CD4-positive, alpha-beta memory T cell (primary cell): Measurements from ENCODE around the gene GINS3. TPM values are rescaled to one million over a fixed set of nuclear protein-coding genes. Genes with fewer than 3 reads are reported as not detected.
A peak's percentile ranks its signal among the peaks of the same experiment; 100 is the strongest.

Experiments
- CTCF ChIA-PET: fragments of 350-600 bp; sonication (Branson Sonifier 250); formaldehyde crosslinking; loops from one replicate; lab custom pipeline; 2021; ENCODE audit warnings: inconsistent platforms; ENCODE audit not compliant: partially characterized antibody; lab: Charles Lee
- POLR2A ChIA-PET: fragments of 350-600 bp; sonication (Branson Sonifier 250); formaldehyde crosslinking; loops from one replicate; lab custom pipeline; 2021; ENCODE audit not compliant: partially characterized antibody; lab: Charles Lee
- DNase-seq, 5 donors: peaks; one replicate each; pipeline versions ENCODE4 v3.0.0 to v3.0.0-alpha.2; 2020 to 2022; ENCODE audit warnings: mixed read lengths in 1 of 5
- H3K27ac ChIP-seq: one replicate; pipeline ENCODE4 v1.7.0; 2013; ENCODE audit warnings: low read depth, low read length
- H3K27me3 ChIP-seq: 2 replicates; pipeline ENCODE4 v1.7.0; 2013; ENCODE audit warnings: mild to moderate bottlenecking, low read length, moderate library complexity; ENCODE audit not compliant: insufficient read depth
- H3K36me3 ChIP-seq: 2 replicates; pipeline ENCODE4 v1.7.0; 2013; ENCODE audit warnings: mild to moderate bottlenecking, low read length, moderate library complexity; ENCODE audit not compliant: insufficient read depth
- H3K4me1 ChIP-seq: 2 replicates; pipeline ENCODE4 v1.7.0; 2013; ENCODE audit warnings: mild to moderate bottlenecking, low read length, moderate library complexity; ENCODE audit not compliant: insufficient read depth
- H3K4me3 ChIP-seq, 2 donors: one replicate each; pipeline ENCODE4 v1.7.0; 2013; ENCODE audit warnings: low read length in 2 of 2, mild to moderate bottlenecking in 1 of 2
- H3K9me3 ChIP-seq, 2 donors: one replicate each; pipeline ENCODE4 v1.7.0; 2013; ENCODE audit warnings: low read length in 2 of 2, control low read depth in 1 of 2; ENCODE audit not compliant: control insufficient read depth in 1 of 2
- H3K27ac Mint-ChIP-seq, 7 donors: one replicate each; pipeline ENCODE4 v1.8.0; 2020 to 2021; ENCODE audit warnings: mixed read lengths in 7 of 7, mild to moderate bottlenecking in 6 of 7, inconsistent platforms in 3 of 7, moderate library complexity in 3 of 7
- H3K27me3 Mint-ChIP-seq, 2 donors: one replicate each; pipeline ENCODE4 v1.8.0; 2020 to 2021; ENCODE audit warnings: mixed read lengths in 2 of 2
- H3K36me3 Mint-ChIP-seq, 2 donors: one replicate each; pipeline ENCODE4 v1.8.0; 2020 to 2021; ENCODE audit warnings: mixed read lengths in 2 of 2, inconsistent platforms in 1 of 2, mild to moderate bottlenecking in 1 of 2
- H3K4me1 Mint-ChIP-seq, 4 donors: one replicate each; pipeline ENCODE4 v1.8.0; 2020 to 2021; ENCODE audit warnings: mixed read lengths in 4 of 4, mild to moderate bottlenecking in 1 of 4
- H3K4me3 Mint-ChIP-seq, 8 donors: one replicate each; pipeline ENCODE4 v1.8.0; 2020 to 2021; ENCODE audit warnings: mixed read lengths in 8 of 8, mild to moderate bottlenecking in 7 of 8, moderate library complexity in 6 of 8, inconsistent platforms in 3 of 8
- H3K9me3 Mint-ChIP-seq, 8 donors: one replicate each; pipeline ENCODE4 v1.8.0; 2020 to 2021; ENCODE audit warnings: mixed read lengths in 8 of 8, mild to moderate bottlenecking in 5 of 8, inconsistent platforms in 3 of 8, moderate library complexity in 1 of 8
- intact Hi-C: fragments of 100-400 bp; cut with micrococcal nuclease; formaldehyde crosslinking; loops from one replicate; pipeline ENCODE4 v1.15.1; 2023
- polyA plus RNA-seq, 2 donors: library from polyadenylated mRNA; unstranded; fragments of 300-500 nt; fragmentation: Illumina TruSeq; gene quantifications; one replicate each; pipeline ENCODE4 v1.2.3, GENCODE V29; 2021
- total RNA-seq, 2 experiments: library from RNA; stranded (reverse); gene quantifications; one replicate each; pipeline ENCODE4 v1.2.3, GENCODE V29; 2021

The GINS3 gene
- total and polyA plus RNA-seq, 4 experiments from 2014 or later = 0.78 to 2.2 (median 1.2) TPM

DNA sequence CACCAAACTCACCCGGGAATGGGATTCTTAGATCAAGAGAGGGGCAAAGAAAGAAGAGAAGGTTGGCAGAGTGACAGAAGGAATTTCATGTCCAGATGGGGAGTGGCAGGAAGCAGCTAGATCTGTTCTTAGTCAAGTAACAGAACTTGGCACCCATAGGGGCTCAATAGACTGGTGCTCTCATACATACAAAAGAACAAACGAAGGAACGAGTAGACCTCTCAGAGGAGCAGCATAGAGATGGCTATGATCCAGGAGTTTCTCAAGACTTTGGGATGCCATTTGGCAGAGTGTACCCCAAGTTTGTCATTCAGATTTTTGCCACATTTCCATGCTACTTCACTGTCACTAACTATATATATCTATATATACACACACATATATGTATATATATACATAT is 47.9 kb downstream of the GINS3 start:
- Histone ChIP-seq H3K27ac (no peak overlapping the region), H3K9me3 (no peaks in the 10 kb centered on the region), H3K27me3 (no peaks in the 10 kb centered on the region), H3K4me1 (no peaks in the 10 kb centered on the region), H3K4me3 (no peak overlapping the region), H3K36me3 (no peaks in the 10 kb centered on the region)
- H3K9me3 Mint-ChIP-seq = peaks cover 0 to 18% (median 6%) of the 10 kb centered on the region in 8 donors
- H3K27me3 Mint-ChIP-seq = peaks cover 12 to 16% of the 10 kb centered on the region in 2 donors
- no peak for DNase-seq
- ChIA-PET CTCF (no interaction called here), POLR2A (no interaction called here)
- H3K4me3 Mint-ChIP-seq = no peak overlapping the region
- no peaks in the 10 kb centered on the region for H3K4me1 Mint-ChIP-seq
- H3K27ac Mint-ChIP-seq = no peak overlapping the region
- H3K36me3 Mint-ChIP-seq = no peaks in the 10 kb centered on the region
- intact Hi-C loops = no loop called here

DNA sequence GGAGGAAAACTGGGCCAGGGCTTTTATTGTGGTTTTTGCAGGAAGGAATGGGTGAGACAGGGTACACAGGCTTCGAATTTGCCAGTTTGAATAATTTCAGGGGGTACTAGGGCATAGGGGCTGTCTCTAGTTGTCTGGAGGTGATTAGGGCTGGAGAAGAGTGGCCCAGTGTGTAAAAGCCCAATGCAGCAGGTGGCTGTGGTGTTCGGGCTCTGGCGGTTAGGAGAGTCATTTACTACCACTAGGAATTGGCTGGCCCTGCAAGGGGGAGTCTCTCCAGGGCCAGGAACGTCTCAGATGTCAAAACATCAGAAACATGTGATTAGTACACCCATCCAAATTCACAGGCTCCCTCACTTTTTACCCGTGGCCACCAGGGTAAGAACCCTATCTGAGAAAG is 50.3 kb downstream of the GINS3 start:
- Histone ChIP-seq H3K4me3 (no peak overlapping the region), H3K4me1 (no peaks in the 10 kb centered on the region), H3K9me3 (no peaks in the 10 kb centered on the region), H3K27ac (no peak overlapping the region), H3K36me3 (no peaks in the 10 kb centered on the region), H3K27me3 (no peaks in the 10 kb centered on the region)
- H3K27ac Mint-ChIP-seq = peak overlapping the region in 1 of 7 donors; percentile 63
- intact Hi-C loops = no loop called here
- CTCF ChIA-PET = no interaction called here
- H3K27me3 Mint-ChIP-seq = peaks cover 14 to 16% of the 10 kb centered on the region in 2 donors
- POLR2A ChIA-PET = no interaction called here
- no peaks in the 10 kb centered on the region for H3K36me3 Mint-ChIP-seq
- peak overlapping the region in 1 of 8 donors; percentile 9 for H3K4me3 Mint-ChIP-seq
- peaks cover 0 to 6% (median under 1%) of the 10 kb centered on the region in 8 donors for H3K9me3 Mint-ChIP-seq
- DNase-seq = no peak
- no peaks in the 10 kb centered on the region for H3K4me1 Mint-ChIP-seq

DNA sequence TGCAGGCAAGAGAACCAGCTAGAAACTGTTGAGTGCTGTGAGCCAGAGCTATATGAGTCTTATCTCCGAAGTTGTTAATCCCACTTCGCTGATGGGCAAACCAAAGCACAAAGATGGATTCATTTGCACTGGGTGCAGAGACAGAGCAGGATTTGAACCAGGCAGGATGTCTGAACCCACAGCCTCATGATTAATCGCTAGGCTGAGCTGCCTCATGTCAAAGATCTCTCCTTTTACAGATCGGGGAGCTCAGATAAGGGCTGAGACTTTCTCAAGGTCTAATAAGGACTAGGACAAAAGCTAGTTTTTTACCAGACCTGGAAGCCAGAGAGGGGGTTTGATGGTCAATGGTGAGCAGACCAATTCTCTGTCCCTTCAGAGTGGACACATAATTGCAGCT is 51.5 kb downstream of the GINS3 start:
- Histone ChIP-seq H3K9me3 (no peaks in the 10 kb centered on the region), H3K27ac (no peak overlapping the region), H3K27me3 (no peaks in the 10 kb centered on the region), H3K4me3 (no peak overlapping the region), H3K4me1 (no peaks in the 10 kb centered on the region), H3K36me3 (no peaks in the 10 kb centered on the region)
- Mint-ChIP-seq H3K36me3 (no peaks in the 10 kb centered on the region), H3K9me3 (no peaks in the 10 kb centered on the region), H3K27ac (no peak overlapping the region), H3K4me3 (no peak overlapping the region), H3K27me3 (peaks cover 14 to 17% of the 10 kb centered on the region in 2 donors), H3K4me1 (no peaks in the 10 kb centered on the region)
- ChIA-PET CTCF (no interaction called here), POLR2A (no interaction called here)
- intact Hi-C loops = no loop called here
- no peak for DNase-seq

DNA sequence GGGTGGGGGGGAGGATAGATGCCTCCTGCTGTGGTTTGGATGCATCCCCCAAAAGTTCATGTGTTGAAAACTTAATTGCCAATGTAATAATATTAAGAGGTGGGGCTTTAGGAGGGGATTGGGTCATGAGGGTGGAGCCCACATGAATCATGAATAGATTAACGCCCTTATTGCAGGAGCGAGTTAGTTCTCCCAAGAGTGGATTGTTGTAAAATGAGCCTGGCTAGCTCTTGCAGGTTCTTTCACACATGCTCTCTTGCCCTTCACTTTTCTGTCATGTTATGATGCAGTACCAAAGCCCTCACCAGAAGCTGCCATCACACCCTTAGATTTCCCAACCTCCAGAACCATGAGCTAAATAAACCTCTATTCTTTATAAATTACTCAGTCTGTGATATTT is 52.0 kb downstream of the GINS3 start:
- Histone ChIP-seq H3K4me1 (no peaks in the 10 kb centered on the region), H3K9me3 (no peaks in the 10 kb centered on the region), H3K27me3 (no peaks in the 10 kb centered on the region), H3K36me3 (no peaks in the 10 kb centered on the region), H3K4me3 (no peak overlapping the region), H3K27ac (no peak overlapping the region)
- ChIA-PET POLR2A (no interaction called here), CTCF (no interaction called here)
- Mint-ChIP-seq H3K4me1 (no peaks in the 10 kb centered on the region), H3K27ac (no peak overlapping the region), H3K36me3 (no peaks in the 10 kb centered on the region), H3K4me3 (no peak overlapping the region), H3K9me3 (no peaks in the 10 kb centered on the region), H3K27me3 (peaks cover 14 to 17% of the 10 kb centered on the region in 2 donors)
- intact Hi-C loops = no loop called here
- no peak for DNase-seq

DNA sequence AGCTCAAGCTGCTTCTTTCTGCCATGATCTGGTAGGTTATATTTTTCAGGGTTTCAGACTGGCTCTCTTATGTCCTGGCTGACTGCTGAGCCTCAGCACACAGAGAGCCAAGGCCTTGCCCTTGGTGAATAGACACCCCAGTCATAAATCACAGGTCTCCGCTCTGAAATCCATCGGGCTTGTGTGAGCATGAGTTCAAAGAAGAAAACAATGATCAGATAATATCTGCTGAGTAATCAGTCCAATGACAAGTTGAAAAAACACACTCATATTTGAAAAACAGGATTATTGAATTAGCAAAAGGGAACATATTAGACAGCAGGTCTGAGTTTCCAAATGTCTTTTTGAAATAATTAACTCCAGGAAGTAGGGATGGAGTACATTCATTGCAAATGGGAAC is 56.6 kb downstream of the GINS3 start:
- H3K36me3 Mint-ChIP-seq = no peaks in the 10 kb centered on the region
- intact Hi-C loops = no loop called here
- Histone ChIP-seq H3K4me3 (no peak overlapping the region), H3K36me3 (no peaks in the 10 kb centered on the region), H3K27ac (no peak overlapping the region), H3K4me1 (no peaks in the 10 kb centered on the region), H3K27me3 (no peaks in the 10 kb centered on the region), H3K9me3 (no peaks in the 10 kb centered on the region)
- no peaks in the 10 kb centered on the region for H3K9me3 Mint-ChIP-seq
- H3K27ac Mint-ChIP-seq = peak overlapping the region in 1 of 7 donors; percentile 3
- DNase-seq = no peak
- ChIA-PET POLR2A (no interaction called here), CTCF (no interaction called here)
- peaks cover 11 to 13% of the 10 kb centered on the region in 2 donors for H3K27me3 Mint-ChIP-seq
- H3K4me1 Mint-ChIP-seq = no peaks in the 10 kb centered on the region
- H3K4me3 Mint-ChIP-seq = no peak overlapping the region

DNA sequence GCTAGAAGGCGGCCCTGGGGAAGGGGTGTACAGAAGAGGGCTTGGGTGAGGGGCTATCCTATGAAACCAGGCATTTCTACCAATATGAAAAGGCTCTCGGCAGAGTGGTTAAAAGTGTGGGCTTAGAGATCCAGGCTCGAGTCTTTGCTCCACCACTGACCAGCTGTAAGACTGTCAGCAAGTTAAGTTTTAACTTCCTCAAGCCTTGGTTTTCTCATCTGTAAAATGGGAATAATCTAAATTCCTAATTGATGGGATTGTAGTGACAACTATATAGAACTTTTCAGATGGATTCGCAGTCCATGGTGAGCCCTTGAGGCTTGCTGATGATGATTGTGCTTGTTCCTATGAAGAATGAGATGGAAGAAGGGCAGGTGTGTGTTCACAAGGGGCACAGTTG is 57.0 kb downstream of the GINS3 start:
- Mint-ChIP-seq H3K4me3 (no peak overlapping the region), H3K9me3 (no peaks in the 10 kb centered on the region), H3K36me3 (no peaks in the 10 kb centered on the region), H3K4me1 (no peaks in the 10 kb centered on the region), H3K27me3 (peaks cover 11 to 12% of the 10 kb centered on the region in 2 donors), H3K27ac (peak overlapping the region in 2 of 7 donors; percentile 1 to 3)
- no peak overlapping the region for H3K4me3 ChIP-seq
- DNase-seq = no peak
- POLR2A ChIA-PET = no interaction called here
- intact Hi-C loops = no loop called here
- H3K36me3 ChIP-seq = no peaks in the 10 kb centered on the region
- CTCF ChIA-PET = no interaction called here
- no peak overlapping the region for H3K27ac ChIP-seq
- no peaks in the 10 kb centered on the region for H3K4me1 ChIP-seq
- no peaks in the 10 kb centered on the region for H3K9me3 ChIP-seq
- H3K27me3 ChIP-seq = no peaks in the 10 kb centered on the region

DNA sequence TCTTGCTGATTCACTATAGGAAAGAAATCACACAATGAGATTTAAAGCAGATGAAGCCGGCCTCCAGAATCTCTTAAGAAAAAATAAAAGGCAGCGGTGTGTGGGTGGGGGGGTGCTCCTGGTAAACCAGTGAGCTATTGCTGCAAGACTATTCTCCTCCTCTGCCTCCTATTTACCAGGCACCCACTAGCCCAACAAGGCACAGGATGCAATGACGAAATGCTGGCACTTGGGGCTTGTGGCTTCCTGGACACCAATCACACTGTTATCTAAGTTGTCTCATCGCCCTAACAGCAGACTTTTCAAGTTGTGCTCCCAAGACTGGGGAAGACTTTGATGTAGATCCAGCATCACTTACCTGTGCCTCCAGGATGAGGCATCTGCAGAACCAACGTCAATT is 57.5 kb downstream of the GINS3 start:
- Mint-ChIP-seq H3K36me3 (no peaks in the 10 kb centered on the region), H3K9me3 (no peaks in the 10 kb centered on the region), H3K27ac (no peak overlapping the region), H3K4me3 (no peak overlapping the region), H3K4me1 (no peaks in the 10 kb centered on the region), H3K27me3 (peaks cover 10 to 14% of the 10 kb centered on the region in 2 donors)
- Histone ChIP-seq H3K4me1 (no peaks in the 10 kb centered on the region), H3K27me3 (no peaks in the 10 kb centered on the region), H3K9me3 (no peaks in the 10 kb centered on the region), H3K27ac (no peak overlapping the region), H3K4me3 (no peak overlapping the region), H3K36me3 (no peaks in the 10 kb centered on the region)
- CTCF ChIA-PET = no interaction called here
- intact Hi-C loops = no loop called here
- POLR2A ChIA-PET = no interaction called here
- DNase-seq = no peak

DNA sequence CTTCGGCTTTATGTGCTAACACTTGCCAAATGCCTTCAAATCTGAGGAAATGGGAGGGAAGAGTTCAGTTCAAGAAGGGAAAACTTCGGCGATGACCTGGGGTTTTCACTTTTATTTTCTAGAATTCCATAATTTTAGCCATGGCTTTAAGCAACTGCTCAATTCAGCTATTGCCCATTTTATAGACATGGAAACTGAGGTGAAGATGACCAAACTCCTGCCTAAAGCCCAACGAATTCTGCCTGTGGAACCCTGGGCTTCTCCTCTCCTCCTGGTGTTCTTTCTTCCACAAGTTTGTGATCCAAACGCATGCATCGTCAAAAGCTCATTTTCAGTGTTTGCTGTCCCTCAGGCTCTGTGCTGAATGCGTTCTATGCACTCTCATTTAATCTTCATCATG is 58.3 kb downstream of the GINS3 start:
- Mint-ChIP-seq H3K27ac (no peak overlapping the region), H3K9me3 (no peaks in the 10 kb centered on the region), H3K36me3 (no peaks in the 10 kb centered on the region), H3K27me3 (peaks cover 10 to 17% of the 10 kb centered on the region in 2 donors), H3K4me1 (no peaks in the 10 kb centered on the region), H3K4me3 (no peak overlapping the region)
- CTCF ChIA-PET = no interaction called here
- Histone ChIP-seq H3K36me3 (no peaks in the 10 kb centered on the region), H3K4me3 (no peak overlapping the region), H3K4me1 (no peaks in the 10 kb centered on the region), H3K9me3 (no peaks in the 10 kb centered on the region), H3K27me3 (no peaks in the 10 kb centered on the region), H3K27ac (no peak overlapping the region)
- intact Hi-C loops = no loop called here
- no peak for DNase-seq
- POLR2A ChIA-PET = no interaction called here
